GM21367 (cell line): ENCODE measurements around the gene TRMT61A.

ENCODE experiments used
- ATAC-seq: cut with Tn5 transposase; IDR thresholded peaks from one replicate; pipeline ENCODE4 v1.9.1; 2021; ENCODE audit not compliant: unreplicated experiment

The TRMT61A gene

DNA sequence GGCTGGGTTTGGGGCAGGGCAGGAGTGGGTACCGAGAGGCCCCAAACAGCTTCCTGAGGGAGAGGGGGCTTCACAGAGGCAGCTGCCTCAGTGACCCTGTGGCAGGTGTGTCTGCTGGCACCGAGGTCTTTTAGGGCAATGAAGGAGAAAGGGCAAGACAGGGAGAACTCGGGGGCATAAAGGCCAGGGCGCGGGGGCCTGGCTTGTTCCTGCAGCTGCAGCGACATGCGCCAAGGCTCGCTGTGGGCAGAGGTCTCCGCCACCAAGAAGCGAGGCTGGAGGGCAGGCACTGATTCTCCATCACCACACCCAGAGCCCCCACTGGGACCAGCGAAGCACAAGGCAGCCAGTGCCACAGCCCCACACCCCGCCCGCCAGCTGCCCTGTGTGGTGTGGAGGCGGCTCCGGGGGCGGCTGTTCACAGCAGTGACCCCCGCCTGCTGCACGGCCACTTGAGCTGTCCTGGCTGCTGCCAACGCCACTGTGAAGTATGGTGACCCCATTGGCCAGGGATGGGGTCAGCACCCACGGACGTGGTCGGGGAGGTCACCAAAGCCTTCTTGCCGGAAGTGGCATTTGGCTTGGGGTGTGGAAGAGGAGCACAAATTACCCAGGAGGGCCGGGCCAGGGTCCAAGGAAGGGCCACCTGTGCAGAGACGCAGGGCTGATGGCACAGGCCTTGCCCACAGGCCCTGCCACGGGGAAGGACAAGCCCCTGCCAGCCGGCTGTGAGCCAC, 17.1 kb downstream of the TRMT61A start:
- no peak for ATAC-seq

GRCh38 chr14:103546652-103547454, 17.9 kb downstream of the TRMT61A start:
- ATAC-seq = no peak

- ATAC-seq = no peak
These were observed 18.5 kb downstream of the TRMT61A start for GRCh38 chr14:103547455-103547940.

DNA sequence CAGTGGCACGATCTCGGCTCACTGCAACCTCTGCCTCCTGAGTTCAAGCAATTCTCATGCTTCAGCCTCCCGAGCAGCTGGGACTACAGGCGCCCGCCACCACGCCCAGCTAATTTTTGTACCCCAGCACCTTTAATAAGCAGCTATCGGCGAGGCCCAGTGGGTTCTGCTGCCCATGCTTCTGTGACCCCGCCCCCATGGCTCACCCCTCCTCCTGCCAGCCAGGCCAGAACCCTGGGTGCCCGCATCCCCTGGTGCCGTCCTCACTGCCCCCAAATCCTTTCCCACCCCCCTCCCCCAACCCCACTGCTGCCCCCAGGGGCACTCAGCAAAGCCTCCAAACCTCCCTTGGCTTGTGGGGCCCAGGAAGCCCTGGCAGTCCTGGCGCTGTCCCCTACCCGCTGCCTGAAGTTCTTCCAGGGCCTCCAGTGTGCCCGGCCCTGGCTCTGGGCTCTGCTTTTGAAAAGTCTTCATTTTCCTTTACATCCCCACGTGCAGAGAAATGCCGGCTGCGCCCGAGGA, 19.0 kb downstream of the TRMT61A start:
- no peak for ATAC-seq

GRCh38 chr14:103548463-103549351, 19.7 kb downstream of the TRMT61A start:
- ATAC-seq = no peak

GRCh38 chr14:103549361-103550311, 20.6 kb downstream of the TRMT61A start:
- ATAC-seq = no peak

DNA sequence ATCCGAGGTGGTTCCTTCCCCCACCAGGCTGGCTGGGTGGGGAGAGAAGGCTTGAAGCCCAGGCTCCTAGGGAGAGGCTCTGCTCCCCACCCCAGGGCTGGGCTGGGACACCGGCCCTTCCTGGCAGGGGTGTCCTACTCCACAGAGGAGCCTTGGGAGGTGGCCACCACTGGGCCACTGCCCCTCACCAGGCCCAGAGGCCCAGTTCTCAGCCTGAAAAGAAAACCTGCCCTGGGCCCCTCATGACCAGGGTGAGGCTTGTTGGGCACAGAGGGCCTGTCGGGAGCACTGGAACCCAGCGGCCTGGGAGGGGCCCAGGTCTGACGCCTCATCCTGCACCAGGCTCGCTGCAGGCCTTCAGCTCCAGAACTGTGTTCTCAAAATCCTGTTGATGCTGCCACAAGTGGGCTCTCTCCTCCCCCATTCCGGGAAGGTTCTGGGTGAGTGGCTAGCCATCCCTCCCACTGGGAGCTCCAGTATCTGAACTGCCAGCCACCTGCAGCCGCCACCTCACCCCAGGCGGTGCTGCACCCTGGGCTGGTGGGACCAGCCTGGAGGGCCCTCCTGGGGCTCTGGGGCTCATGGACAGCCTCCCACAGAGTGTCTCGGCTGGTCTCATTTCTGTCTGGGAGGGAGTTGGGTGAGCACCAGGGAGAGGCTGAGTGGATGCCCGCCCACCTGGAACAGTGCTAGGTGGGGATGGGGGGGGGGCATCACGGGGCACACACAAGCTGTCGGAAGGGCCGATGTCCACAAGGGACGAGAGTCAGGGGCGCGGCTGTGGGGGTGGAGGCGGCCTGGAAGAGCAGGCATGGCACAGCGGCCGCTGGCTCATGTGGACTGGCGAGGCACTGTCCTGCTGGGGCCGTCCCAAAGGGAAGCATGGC, 21.7 kb downstream of the TRMT61A start:
- no peak for ATAC-seq

- no peak for ATAC-seq
These were observed 22.4 kb downstream of the TRMT61A start for GRCh38 chr14:103551338-103551762.

GRCh38 chr14:103552011-103552845, 23.2 kb downstream of the TRMT61A start:
- no peak for ATAC-seq

DNA sequence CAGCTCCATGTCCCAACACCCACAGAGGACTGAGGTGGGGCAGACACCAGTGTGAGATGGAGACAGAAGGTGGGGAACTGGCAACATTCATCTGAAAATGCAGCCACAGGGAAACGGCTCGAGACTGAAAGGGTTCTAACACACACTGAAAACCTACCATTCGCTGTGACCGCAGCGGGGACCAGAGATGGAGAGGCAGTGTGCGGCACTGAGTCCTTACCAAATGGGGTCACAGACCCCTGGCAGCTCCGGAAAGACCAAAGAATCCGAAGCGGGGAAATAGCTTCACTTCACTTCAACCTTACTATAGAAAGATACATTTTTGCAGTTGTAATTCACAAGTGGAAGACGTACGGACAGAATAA, 23.8 kb downstream of the TRMT61A start:
- ATAC-seq = no peak

- ATAC-seq = no peak
These were observed 26.8 kb downstream of the TRMT61A start for GRCh38 chr14:103555559-103556337.

DNA sequence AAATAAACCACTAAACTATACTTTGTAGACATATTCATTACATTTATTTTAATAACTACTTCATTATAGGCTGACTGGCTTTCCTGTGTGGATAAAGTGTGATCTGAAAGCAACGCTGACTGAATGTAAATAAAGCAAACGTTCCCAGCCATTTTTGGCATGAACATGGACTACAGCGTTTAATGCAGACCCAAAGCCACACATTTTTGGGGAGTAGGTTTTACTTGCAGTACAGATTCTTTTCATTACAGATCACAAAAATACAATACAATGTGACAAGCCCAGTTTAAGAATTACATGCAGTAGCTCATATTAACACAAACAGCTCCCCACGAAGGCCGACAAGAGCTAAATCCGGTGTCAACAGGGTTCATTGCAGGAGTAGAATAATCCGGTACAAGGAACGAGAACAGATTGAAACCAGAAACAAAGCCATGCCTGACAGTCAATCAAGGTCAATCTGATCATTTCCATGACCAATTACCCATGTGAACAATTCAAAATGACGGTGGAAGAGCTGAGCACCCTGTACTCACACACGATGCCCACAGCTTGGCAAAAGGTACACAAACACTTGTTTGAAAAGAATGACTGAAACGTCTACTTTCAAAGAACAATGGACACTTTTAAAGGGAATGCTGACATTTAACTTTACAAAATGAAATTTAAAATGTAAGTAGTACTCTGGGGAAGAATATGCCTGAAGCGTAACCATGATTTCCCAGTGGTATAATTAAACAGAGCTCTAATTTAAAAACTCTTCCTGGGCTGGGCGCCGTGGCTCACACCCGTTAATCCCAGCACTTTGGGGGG, 28.2 kb downstream of the TRMT61A start:
- no peak for ATAC-seq

DNA sequence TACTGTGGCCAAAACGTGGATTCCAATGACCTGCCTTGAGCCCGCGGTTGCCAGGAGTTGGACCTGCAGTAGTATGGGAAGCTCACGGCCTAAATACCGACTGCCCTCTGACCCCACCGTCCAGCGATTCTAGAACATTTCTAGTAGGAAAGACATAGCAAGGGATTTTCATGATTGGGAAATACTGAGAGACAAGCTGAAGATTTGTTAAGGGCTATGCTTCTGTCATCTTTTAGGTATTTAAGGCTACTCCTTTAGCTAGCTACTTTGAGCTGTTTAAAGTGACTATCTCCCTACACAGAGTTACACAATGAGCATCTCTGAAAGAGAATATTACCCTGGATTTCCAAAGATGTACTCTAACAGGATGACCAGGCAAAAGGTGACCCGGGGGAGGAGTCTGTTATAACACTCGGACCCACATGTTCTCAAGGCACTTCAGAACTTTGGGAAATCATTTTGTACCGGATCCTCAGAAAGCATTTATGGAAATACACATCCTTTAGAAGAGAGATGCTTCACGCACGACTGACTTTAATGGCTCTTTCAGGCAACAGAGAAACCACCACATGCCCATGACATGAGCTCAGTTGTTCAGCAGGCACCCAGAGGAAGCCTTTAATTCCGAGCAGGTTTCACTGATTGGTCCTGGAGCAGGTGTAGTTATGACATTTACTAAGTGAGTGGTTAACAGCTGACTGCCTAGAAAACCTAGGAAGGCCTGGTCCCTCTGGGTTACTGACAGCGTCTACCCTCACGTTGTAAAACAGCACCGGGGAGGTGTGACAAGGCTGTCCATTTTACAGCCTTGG, 29.3 kb downstream of the TRMT61A start:
- ATAC-seq = no peak

DNA sequence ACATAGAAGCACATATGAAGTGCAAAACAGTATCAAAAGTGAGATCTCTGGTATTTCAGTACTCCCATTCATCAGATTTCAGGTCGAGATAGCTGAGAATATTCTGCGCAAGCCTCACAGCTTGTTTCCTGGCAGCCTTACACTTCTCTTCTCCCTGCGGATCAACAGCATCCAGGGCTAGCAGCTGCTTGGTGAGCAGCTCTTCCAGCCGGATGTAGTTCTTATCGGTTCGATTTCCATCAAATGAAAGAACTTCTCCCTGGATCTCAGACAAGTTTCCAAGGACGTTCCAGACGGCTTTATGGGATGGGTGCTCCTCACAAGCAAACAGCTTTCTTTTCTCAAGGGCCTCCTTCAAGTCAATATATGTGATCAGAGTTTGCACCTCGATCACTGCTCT, 30.8 kb downstream of the TRMT61A start:
- no peak for ATAC-seq

DNA sequence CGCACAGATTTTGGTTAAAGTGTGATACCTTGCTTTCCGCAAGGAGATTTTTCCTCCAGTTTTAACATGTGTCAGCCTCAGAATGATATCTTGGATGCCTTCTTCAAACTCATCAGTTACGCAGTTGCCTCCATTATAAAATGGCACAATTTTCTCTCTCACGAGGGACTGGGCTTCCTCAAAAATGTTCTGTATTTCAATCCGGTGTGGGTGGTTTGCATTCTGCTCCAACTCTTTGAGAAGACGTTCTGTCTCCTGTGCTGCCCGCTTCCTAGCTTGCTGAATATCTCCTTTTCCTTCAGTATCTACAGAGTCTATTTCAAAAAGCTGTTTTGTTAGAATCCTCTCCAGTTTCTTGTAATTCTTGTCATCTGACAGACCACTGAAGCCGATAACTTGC, 31.7 kb downstream of the TRMT61A start:
- no peak for ATAC-seq
